ENCODE data around the gene BASP1. TPM values are rescaled to one million over a fixed set of nuclear protein-coding genes. Genes with fewer than 3 reads are reported as not detected.

BASP1 gene
- total RNA-seq, 2 experiments from 2014 or later: 0.40 to 0.94 TPM

GRCh38 chr5:17282283-17283120 is 65.1 kb downstream of the BASP1 start:
- POLR2A ChIA-PET: no interaction called here
- Mint-ChIP-seq H3K4me3 (no peak overlapping the region), H3K36me3 (no peaks in the 10 kb centered on the region), H3K9me3 (peaks cover 3% of the 10 kb centered on the region), H3K27me3 (no peaks in the 10 kb centered on the region), H3K4me1 (no peaks in the 10 kb centered on the region), H3K27ac (no peak overlapping the region)
- ATAC-seq (ENCODE audit: low read depth) (no peak), DNase-seq (no peak)

GRCh38 chr5:17283121-17283415 is 65.6 kb downstream of the BASP1 start:
- H3K27ac Mint-ChIP-seq: no peak overlapping the region
- no peaks in the 10 kb centered on the region for H3K27me3 Mint-ChIP-seq
- peaks cover 3% of the 10 kb centered on the region for H3K9me3 Mint-ChIP-seq
- H3K4me1 Mint-ChIP-seq: no peaks in the 10 kb centered on the region
- no peak for DNase-seq
- H3K36me3 Mint-ChIP-seq: no peaks in the 10 kb centered on the region
- POLR2A ChIA-PET: interaction anchor here (0.7 kb wide), 1 partner anchor 28 kb away, joined by 4 read pairs; no protein-coding TSS in a partner anchor
- no peak overlapping the region for H3K4me3 Mint-ChIP-seq
- no peak for ATAC-seq (ENCODE audit: low read depth)

GRCh38 chr5:17287501-17288155 is 70.2 kb downstream of the BASP1 start:
- Mint-ChIP-seq H3K27me3 (no peaks in the 10 kb centered on the region), H3K4me1 (no peaks in the 10 kb centered on the region), H3K9me3 (peaks cover 4% of the 10 kb centered on the region), H3K27ac (no peak overlapping the region), H3K4me3 (no peak overlapping the region), H3K36me3 (no peaks in the 10 kb centered on the region)
- no peak for ATAC-seq (ENCODE audit: low read depth)
- no peak for DNase-seq
- POLR2A ChIA-PET: no interaction called here

- Mint-ChIP-seq H3K27me3 (no peaks in the 10 kb centered on the region), H3K36me3 (no peaks in the 10 kb centered on the region), H3K9me3 (peaks cover 4% of the 10 kb centered on the region), H3K27ac (no peak overlapping the region), H3K4me3 (no peak overlapping the region), H3K4me1 (no peaks in the 10 kb centered on the region)
- ATAC-seq (ENCODE audit: low read depth) (no peak), DNase-seq (no peak)
- POLR2A ChIA-PET: no interaction called here
Observed at GRCh38 chr5:17288570-17288969, 71.1 kb downstream of the BASP1 start.

- Mint-ChIP-seq H3K9me3 (peaks cover 4% of the 10 kb centered on the region), H3K27me3 (no peaks in the 10 kb centered on the region), H3K27ac (no peak overlapping the region), H3K4me1 (no peaks in the 10 kb centered on the region), H3K4me3 (no peak overlapping the region), H3K36me3 (no peaks in the 10 kb centered on the region)
- ATAC-seq (ENCODE audit: low read depth) (no peak), DNase-seq (no peak)
- POLR2A ChIA-PET: no interaction called here
Observed at GRCh38 chr5:17289681-17290539, 72.5 kb downstream of the BASP1 start.

- no peak for DNase-seq
- no peaks in the 10 kb centered on the region for H3K27me3 Mint-ChIP-seq
- H3K4me1 Mint-ChIP-seq: no peaks in the 10 kb centered on the region
- no peaks in the 10 kb centered on the region for H3K36me3 Mint-ChIP-seq
- no peak for ATAC-seq (ENCODE audit: low read depth)
- H3K27ac Mint-ChIP-seq: no peak overlapping the region
- peaks cover 4% of the 10 kb centered on the region for H3K9me3 Mint-ChIP-seq
- POLR2A ChIA-PET: no interaction called here
- H3K4me3 Mint-ChIP-seq: no peak overlapping the region
Observed at GRCh38 chr5:17290540-17290974, 73.1 kb downstream of the BASP1 start.

GRCh38 chr5:17292434-17293015 is 75.1 kb downstream of the BASP1 start:
- POLR2A ChIA-PET: no interaction called here
- peaks cover 2% of the 10 kb centered on the region for H3K9me3 Mint-ChIP-seq

GRCh38 chr5:17294639-17295311 is 77.3 kb downstream of the BASP1 start:
- POLR2A ChIA-PET: no interaction called here
- no peaks in the 10 kb centered on the region for H3K36me3 Mint-ChIP-seq
- H3K4me3 Mint-ChIP-seq: no peak overlapping the region
- DNase-seq (no peak), ATAC-seq (ENCODE audit: low read depth) (no peak)
- H3K4me1 Mint-ChIP-seq: no peaks in the 10 kb centered on the region
- no peaks in the 10 kb centered on the region for H3K27me3 Mint-ChIP-seq
- no peak overlapping the region for H3K27ac Mint-ChIP-seq
- no peaks in the 10 kb centered on the region for H3K9me3 Mint-ChIP-seq

More at GRCh38 chr5:17292434-17293015, 75.1 kb downstream of the BASP1 start:
- ATAC-seq (ENCODE audit: low read depth): no peak
- no peak overlapping the region for H3K27ac Mint-ChIP-seq
- H3K27me3 Mint-ChIP-seq: no peaks in the 10 kb centered on the region
- H3K4me3 Mint-ChIP-seq: no peak overlapping the region
- no peaks in the 10 kb centered on the region for H3K36me3 Mint-ChIP-seq
- no peak for DNase-seq
- no peaks in the 10 kb centered on the region for H3K4me1 Mint-ChIP-seq

GRCh38 chr5:17295671-17296070 is 78.2 kb downstream of the BASP1 start:
- Mint-ChIP-seq H3K9me3 (no peaks in the 10 kb centered on the region), H3K27me3 (no peaks in the 10 kb centered on the region), H3K36me3 (no peaks in the 10 kb centered on the region), H3K4me1 (no peaks in the 10 kb centered on the region), H3K4me3 (no peak overlapping the region), H3K27ac (no peak overlapping the region)
- POLR2A ChIA-PET: no interaction called here
- ATAC-seq (ENCODE audit: low read depth) (no peak), DNase-seq (no peak)

GRCh38 chr5:17302106-17302505 is 84.7 kb downstream of the BASP1 start:
- no peak overlapping the region for H3K4me3 Mint-ChIP-seq
- POLR2A ChIA-PET: no interaction called here
- no peak overlapping the region for H3K27ac Mint-ChIP-seq
- H3K27me3 Mint-ChIP-seq: no peaks in the 10 kb centered on the region
- no peaks in the 10 kb centered on the region for H3K36me3 Mint-ChIP-seq
- no peaks in the 10 kb centered on the region for H3K9me3 Mint-ChIP-seq
- H3K4me1 Mint-ChIP-seq: no peaks in the 10 kb centered on the region
- ATAC-seq (ENCODE audit: low read depth) (no peak), DNase-seq (no peak)

GRCh38 chr5:17302604-17303003 is 85.2 kb downstream of the BASP1 start:
- Mint-ChIP-seq H3K4me3 (no peak overlapping the region), H3K36me3 (no peaks in the 10 kb centered on the region), H3K27me3 (no peaks in the 10 kb centered on the region), H3K9me3 (no peaks in the 10 kb centered on the region), H3K27ac (no peak overlapping the region), H3K4me1 (no peaks in the 10 kb centered on the region)
- ATAC-seq (ENCODE audit: low read depth) (no peak), DNase-seq (no peak)
- POLR2A ChIA-PET: no interaction called here

GRCh38 chr5:17304282-17304681 is 86.9 kb downstream of the BASP1 start:
- H3K4me3 Mint-ChIP-seq: no peak overlapping the region
- no peak overlapping the region for H3K27ac Mint-ChIP-seq
- no peaks in the 10 kb centered on the region for H3K9me3 Mint-ChIP-seq
- H3K27me3 Mint-ChIP-seq: no peaks in the 10 kb centered on the region
- no peaks in the 10 kb centered on the region for H3K4me1 Mint-ChIP-seq
- no peak for ATAC-seq (ENCODE audit: low read depth)
- POLR2A ChIA-PET: no interaction called here
- no peaks in the 10 kb centered on the region for H3K36me3 Mint-ChIP-seq
- no peak for DNase-seq

GRCh38 chr5:17305017-17305416 is 87.6 kb downstream of the BASP1 start:
- no peaks in the 10 kb centered on the region for H3K36me3 Mint-ChIP-seq
- H3K9me3 Mint-ChIP-seq: no peaks in the 10 kb centered on the region
- POLR2A ChIA-PET: no interaction called here
- H3K27me3 Mint-ChIP-seq: no peaks in the 10 kb centered on the region
- no peak overlapping the region for H3K4me3 Mint-ChIP-seq
- H3K27ac Mint-ChIP-seq: no peak overlapping the region
- DNase-seq: no peak
- no peak for ATAC-seq (ENCODE audit: low read depth)
- H3K4me1 Mint-ChIP-seq: no peaks in the 10 kb centered on the region

All from activated naive CD8-positive, alpha-beta T cell treated with anti-CD3 and anti-CD28 coated beads, Interleukin-2, amount 10 ng/mL, durations not matched to agents 7 days and 5 days (primary cell).